Midbrain (tissue), 1 donor: ENCODE data around the gene SPACA6.

Experiments used
- DNase-seq: peaks from one replicate; lab custom pipeline; 2025; lab: John Stamatoyannopoulos, UW

The SPACA6 gene

DNA sequence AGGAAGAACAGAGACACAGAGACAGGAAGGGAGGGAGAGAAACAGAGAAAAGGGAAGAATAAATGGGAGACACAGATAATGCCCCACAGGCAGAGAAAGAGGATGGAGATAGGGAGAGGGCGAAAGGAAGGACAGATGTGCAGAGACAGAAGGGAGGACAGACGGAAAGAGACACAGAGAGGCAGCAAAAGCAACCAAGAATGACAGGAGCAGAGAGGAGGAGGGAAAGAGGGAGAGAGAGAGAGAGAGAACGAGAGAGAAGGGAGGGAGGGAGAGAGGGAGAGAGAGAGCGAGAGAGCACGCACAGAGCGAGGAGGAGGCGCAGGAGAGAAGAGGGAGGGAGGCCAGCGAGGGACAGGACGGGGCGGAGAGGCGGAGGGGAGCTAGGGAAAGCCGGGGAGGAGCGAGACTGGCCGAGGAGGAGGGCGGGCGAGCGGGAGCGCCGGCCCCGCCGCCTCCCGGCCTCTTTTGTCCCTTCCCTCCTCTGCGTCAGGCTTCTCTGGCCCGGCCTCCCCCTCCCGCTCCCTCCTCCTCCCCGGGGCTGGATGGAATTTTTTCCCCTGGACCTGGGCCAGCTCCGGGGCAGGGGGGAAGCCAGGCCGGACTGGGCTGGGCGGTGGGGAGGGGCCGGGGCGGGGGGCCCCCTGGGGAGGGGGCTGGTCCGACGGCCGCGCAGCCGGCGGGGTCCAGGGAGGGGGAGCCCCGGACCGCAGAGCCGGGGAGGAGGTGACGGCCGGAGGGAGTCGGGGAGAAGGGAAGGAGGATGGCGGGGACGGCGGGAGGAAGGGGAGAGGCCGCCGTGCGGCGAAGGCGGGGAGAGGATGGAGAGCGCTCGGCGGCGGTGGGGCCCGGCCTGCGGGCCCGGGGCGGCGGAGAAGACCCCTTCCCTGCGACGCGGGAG lies 4.2 kb upstream of the SPACA6 start:
- DNase-seq, result peak; percentile 93

DNA sequence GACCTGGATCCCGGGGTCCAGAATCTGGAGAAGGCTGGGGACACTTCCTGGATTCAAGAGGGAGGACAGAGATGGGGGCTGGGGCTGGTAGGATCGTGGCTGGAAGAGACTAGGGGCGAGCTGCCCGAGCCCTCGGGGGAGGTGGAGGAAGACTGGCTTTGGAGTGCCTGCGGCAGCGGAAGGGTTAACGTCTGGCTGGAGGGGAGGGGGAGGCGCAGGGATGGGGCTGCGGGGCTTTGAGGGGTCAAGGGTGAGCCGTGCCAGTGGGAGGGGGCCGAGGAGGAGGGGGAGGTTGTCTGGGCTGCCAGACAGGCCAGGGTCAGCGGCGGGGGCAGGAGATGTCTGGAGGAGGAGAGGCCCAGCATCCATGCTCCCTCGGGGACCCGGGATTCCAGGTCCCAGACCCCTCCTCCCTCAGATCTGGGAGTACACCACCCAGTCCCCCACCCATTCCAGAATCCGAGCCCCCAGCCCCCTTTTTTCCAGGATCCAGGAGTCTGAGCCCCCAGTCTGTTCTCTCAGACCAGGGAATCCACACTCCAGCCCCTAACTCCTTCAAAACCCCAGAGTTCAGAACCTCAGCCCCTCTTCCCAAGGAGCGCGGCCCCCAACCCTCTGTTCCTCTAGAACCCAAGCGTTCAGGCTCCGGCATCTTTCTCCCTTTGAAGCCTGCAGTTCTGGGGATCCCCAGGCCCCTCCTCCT lies 3.2 kb upstream of the SPACA6 start:
- DNase-seq, result peak; percentile 34

DNA sequence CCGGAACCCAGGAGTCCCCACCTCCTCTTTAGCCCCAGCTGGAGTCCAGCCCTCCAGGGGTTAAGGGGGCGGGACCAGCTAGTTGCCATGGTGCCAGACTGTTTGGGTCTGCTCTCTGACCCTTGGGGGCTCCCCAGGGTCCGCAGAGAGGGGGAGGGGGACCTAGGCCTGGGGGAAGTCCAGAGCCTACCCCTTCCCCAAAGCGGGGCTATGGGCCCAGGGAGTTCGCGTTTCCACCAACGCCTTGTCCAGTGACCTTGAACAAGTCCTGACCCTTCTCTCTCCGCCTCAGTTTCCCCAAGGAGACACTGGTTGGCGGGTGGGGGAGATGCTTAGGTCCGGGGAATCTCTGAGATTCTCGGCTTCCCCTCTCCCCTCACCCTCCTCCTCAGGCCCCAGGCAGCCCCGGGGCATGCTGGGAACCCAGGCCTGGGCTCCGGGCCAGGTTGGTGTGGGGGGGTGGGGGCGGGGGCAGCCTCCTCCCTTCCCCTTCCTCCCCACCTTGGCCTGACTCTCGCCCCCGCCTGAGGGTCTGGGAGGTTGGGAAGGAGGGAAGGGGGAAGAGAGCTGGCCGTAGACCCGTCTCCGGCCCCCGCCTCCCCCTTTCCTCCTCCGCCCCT lies 2.6 kb upstream of the SPACA6 start:
- DNase-seq, result peak; percentile 81

DNA sequence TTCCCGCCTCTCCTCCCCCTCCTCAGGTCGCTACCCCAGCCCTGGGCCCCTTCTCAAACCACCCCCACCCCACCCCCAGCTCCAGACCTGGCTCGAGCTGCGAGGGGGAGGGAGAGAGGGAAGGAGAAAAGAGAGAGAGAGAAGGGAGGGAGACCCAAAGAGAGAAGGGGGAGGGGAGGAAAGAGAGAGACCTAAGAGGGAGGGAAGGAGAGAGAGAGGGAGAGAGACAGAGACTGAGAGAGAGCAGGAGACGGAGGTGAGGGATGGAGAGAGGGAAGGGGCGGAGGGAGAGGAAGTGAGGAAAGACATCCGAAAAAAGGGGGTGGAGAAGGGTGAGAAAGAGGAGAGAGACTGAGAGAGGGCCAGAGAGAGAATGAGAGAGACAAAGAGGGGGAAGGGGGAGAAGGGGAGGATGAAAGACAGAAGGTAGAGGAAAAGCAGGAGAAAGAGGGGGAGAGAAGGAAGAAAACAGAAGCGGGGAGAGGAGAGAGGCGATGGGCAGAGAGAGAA lies 2.0 kb upstream of the SPACA6 start:
- DNase-seq, result peak; percentile 36

DNA sequence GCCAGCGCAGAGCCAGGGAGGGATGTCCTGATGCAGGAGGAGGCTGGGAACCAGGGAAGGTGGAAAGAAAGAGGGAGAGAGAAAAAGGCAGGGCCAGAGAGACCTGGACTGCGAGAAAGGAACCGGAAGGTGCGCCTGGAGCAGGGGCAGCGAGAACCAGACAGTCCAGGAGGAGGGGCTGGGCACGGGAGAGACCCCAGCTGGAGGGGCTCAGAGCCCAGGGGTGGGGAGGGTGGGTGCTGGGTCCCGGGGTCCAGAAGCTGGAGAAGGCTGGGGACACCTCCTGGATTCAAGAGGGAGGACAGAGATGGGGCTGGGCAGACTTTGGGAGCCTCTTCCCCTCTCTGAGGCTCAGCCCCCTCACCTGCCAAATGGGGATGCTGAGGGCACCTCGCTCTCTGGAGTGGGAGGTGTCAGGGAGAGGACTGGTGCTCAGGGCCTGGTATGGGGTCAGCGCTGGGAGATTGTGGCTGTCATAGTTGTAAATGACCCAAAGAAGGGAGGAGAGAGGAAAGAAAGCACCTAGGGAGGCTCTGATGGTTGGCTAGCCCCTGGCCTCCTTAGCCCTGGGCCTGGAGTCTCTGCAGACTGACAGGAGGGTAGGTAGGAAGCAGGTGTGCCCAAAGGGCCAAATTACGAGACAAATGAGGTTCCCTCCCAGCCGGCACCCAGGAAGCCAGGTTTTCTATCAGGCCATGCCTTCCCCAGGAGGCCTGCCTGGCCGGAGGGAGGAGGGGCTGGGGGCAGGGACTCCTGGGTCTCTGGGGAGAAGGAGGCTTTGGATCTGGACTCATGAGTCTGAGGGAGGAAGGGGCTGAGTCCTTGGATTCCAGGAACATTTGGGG lies 1.3 kb upstream of the SPACA6 start:
- no peak for DNase-seq

DNA sequence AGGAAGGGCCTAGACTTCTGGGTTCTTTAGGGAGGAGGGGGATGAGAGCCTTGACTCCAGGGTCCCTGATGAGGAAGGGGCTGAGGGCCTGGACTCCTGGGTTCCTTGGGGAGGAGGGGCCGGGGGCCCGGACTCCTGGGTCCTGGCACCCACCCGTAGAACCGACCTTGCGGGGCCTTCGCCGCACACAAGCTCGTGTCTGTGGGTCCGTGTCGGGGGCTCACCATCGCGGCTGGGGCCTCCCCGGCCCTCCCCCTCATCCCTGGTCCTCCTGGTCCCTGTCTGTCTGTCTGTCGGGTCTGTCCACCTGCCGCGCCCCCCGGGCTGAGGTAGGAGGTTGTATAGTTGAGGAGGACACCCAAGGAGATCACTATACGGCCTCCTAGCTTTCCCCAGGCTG lies 662 bp upstream of the SPACA6 start:
- DNase-seq, result no peak

DNA sequence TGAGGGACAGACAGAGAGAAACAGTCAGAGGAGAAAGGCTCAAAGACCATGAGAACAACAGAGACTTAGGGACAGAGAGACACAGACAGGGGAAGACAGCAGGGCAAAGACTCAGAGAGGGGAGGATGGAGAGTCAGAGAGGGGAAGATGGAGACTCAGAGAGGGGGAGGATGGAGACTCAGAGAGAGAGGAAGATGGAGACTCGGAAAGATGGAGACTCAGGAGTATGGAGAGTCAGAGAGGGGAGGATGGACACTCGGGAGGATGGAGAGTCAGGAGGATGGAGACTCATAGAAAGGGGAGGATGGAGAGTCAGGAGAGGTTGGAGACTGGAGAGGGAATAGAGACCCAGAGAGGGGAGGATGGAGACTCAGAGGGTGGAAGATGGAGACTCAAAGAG lies 689 bp downstream of the SPACA6 start:
- no peak for DNase-seq

DNA sequence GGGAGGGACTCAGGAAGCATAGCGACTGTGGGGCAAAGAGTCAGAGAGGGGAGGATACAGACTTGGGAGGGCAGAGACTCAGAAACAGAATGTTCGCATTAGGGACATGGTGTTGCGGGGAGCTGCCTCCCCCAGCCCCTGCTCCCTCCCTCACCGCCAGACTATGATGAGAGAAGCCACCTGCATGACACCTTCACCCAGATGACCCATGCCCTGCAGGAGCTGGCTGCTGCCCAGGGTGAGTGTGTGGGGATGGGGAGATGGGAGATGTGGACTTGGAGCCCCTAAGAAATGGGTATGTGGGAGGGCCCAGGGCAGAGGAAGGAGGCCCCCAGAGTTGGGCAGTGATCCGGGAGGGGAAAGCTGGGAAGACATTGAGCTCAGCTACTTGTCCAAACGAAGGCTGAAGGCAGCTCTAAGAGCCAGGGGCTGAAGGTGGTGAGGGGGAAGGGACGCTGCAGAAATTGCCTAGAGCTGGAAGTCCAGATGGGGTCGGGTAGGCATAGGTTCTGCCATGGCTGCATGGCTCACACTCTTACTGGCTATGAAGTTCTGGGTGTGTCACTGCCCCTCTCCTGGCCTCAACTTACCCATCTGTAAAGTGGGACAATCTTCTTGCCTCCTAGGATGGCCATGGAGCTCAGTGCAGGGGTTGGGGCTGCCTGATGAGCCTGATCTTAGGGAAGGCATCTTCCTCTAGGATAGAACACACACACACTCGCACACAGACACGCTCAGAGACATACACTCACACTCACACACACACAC lies 1.4 kb downstream of the SPACA6 start:
- DNase-seq, result no peak

DNA sequence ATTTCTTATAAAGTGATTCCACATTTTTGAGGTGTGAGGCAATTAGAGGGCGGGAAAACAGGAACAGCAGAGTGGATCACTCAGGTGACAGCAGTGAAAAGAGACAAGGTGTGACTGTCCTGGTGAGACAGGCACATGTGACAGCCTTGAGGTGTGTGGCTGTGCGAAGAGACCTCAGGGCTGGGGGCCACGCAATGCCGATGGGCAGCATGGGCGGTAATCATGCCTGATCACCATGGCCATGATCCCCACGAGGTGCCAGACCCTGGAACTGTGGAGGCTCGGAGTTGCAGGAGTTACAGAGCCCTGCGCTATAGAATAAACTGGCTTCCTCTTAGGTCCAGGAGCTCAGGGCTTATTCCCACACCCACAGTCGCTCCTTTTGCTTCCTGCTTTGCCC lies 2.0 kb downstream of the SPACA6 start:
- no peak for DNase-seq

DNA sequence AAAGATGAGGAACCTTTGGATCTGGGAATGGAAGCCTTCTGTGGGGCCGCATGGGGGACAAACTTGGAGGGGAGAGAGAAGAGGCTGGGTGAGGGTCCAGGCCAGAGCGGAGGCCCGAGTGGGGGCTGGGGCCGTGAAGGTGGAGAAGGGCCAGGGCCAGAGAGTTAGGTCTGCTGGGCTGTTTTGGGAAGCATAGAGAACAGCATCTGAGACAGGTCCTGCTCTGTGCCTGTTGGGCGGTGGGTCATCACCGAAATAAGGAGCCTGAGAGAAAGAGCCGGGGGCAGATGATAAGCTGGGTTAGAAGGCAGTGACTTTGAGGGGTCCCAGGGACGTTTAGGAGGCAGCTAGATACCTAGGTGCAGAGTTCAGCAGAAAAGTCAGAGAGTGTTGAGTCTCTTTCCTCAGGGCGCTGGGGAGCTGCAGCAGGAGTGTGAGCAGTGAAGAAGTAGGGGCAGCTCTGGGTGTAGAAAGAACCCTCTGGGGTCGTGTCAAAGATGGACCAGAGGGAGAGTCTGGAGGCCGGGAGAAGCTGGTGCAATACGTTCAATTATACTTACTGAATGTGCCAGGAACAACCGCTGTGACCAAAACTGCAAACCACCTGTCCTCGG lies 2.7 kb downstream of the SPACA6 start:
- DNase-seq, result no peak

DNA sequence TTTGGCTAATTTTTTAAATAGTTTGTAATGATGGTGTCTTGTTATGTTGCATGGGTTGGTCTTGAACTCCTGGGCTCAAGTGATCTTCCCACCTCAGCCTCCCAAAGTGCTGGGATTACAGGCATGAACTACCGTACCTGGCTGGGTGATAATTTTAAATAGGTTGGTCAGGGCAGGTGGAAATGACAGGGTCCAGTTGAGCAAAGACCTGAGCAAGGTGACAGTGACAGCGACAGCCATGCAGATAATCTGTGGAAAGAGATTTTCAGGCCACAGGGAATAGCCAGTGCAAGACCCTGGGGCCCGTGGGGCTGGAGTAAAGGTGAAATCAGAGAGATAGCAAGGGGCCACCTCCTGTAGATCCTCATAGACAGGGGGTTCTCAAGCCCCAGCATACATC lies 3.5 kb downstream of the SPACA6 start:
- DNase-seq, result no peak

DNA sequence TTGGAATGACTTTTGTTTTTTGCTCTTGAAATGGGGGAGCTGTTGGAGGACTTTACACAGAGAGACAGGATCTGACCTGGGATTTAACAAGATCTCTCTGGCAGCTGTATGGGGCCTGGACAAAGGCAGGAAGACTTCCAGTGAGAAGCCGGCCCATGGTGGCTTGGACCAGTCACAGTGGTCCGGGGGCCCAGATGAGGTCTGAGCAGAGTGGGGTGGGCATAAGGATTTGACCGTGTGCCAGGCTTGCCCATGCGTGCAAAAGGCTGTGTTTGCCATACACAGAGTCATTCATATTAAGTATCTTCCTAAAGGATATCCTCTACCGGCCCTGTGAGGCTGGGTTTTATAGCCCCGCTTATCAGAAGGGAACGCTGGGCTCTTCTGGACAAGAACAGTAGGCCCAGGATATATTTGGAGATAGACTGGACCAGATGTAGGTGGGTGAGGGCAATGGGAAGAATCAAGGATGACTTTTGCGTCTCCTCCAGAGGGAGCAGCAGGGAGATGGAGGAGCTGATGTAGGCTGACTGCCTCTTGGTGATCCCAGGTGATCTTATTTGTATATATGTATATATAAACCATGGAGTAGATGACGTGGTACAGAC lies 4.1 kb downstream of the SPACA6 start:
- DNase-seq, result no peak

DNA sequence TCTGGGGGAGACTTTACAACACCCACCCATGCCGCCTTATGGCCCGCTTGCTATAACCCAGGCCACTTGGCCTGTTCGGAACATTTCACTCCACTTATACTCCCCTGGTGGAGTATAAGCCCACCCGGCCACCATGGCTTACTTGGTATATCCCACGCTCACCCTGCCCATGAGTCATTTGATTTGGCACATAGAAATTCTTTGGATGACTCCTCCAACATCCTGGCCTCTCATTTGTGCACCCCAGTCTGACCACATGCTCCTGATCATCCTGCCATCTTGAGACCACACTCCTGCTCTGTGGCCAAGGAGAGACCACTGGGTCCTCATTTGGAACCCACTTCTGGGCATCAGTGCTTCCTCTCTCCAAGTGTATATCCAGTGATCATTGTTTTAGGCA lies 5.2 kb downstream of the SPACA6 start:
- DNase-seq, result no peak

DNA sequence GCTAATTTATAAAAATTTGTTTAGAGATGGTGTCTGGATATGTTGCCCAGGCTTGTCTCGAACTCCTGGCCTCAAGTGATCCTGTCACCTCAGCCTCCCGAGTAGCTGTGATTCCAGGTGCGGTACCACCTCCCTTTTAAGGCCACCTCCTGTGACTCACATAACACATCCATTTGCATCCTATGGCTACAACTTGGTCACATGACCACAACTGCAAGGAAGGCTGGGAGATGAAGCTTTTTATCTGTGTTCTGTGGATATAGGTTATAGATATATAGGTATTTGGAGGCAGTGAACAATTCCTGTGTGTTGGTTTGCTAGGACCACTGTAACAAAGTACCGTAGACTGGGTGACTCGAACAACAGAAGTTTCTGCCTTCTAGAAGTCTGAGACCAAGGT lies 6.0 kb downstream of the SPACA6 start:
- no peak for DNase-seq

DNA sequence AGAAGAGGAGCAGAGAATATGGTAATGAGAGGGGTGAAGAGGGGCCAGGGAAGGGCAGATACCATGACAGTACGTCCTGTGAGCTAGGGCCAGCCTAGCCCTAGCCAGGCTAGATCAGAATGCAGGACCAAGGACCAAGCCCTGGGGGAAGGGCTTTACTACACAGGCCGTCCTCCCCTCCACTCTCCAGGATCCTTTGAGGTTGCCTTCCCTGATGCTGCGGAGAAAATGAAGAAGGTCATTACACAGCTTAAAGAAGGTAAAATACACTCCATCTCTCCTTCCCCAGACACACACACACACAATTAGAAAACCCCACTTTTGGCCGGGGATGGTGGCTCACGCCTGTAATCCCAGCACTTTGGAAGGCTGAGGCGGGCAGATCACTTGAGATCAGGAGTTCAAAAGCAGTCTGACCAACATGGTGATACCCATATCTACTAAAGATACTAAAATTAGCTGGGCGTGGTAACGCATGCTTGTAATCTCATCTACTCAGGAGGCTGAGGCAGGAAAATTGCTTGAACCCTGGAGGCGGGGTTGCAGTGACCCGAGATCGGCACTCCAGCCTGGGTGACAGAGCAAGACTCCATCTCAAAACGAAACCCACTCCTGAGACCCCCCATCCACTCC lies 8.5 kb downstream of the SPACA6 start:
- DNase-seq, result no peak

DNA sequence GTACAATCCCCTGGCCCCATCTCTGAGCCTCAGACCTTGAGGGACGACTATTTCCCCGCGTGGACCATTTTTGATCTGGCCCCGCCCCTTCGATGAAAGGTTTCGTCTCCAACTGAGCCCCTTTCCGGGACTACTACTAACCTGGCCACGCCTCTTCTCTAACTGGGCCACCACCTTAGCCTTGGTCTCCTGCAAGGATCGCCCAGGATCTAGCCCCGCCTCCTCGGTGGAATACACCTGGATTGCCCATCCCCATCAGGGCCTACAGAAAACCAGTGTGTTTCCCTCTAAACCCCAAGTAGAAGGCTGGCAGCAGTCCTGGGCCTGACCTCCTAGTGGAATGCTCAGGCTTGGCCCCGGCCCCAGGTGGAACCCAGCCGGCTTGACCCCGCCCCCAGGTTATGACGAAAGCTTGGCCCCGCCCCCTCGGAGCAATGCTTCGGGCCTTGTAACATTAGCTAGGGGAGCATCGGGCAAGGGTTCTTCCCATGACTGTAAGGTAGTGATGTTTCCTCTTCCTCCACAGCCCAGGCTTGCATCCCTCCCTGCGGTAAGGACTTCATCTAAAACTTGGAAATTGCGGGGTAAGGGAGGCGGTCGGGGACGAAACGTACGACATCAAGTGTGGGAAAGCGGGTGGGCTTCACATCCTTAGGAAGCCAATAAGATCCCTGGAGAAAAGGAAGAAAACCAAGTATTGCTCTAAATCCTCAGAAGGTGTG lies 9.1 kb downstream of the SPACA6 start:
- peak; percentile 28 for DNase-seq

DNA sequence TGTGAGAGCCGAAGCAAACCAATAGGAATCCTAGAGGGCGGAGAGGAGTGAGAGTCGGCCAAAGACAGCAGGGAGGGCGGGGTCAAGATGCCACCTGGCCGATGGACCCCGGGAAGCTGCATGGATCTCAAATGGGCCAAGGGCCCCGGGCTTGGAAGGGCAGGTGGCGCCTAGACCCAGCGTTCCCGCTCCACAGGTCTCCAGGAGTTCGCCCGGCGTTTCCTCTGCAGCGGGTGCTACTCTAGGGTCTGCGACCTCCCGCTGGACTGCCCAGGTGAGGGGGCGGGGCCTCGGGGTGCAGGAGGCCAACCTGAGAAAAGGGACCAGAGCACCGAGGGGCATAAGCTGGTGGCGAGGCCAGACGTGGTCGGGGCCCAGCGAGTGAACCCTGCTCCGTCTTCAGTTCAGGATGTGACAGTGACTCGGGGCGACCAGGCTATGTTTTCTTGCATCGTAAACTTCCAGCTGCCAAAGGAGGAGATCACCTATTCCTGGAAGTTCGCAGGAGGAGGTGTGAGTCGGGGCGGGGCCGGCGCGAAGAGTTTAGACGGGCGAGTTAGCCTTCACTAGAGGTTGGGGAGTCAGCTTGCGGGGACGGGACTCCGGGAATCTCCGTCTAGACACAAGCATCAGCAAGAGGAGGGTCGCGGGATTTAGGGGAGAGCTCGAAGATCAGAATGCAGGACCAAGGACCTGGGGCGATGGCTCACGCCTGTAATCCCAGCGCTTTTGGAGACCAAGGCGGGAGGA lies 9.9 kb downstream of the SPACA6 start:
- DNase-seq, result no peak
